K562 (cell line): Measurements from ENCODE around the gene SLC16A5. TPM values are rescaled to one million over a fixed set of nuclear protein-coding genes. Genes with fewer than 3 reads are reported as not detected.
A peak's percentile ranks its signal among the peaks of the same experiment; 100 is the strongest.

Source experiments
- CAMTA2 ChIP-seq: fragments of 250-450 bp; sonication (Bioruptor Pico); conservative IDR thresholded peaks from 2 replicates; pipeline ENCODE4 v1.5.1; 2022
- HBP1 ChIP-seq: fragments of 450-650 bp; formaldehyde crosslinking; IDR thresholded peaks from 2 replicates; pipeline ENCODE4 v1.4.0; 2022; ENCODE audit warnings: missing genetic modification characterization
- HMG20A ChIP-seq: fragments of 450-650 bp; formaldehyde crosslinking; conservative IDR thresholded peaks from 2 replicates; pipeline ENCODE4 v1.4.0; 2020; ENCODE audit warnings: mild to moderate bottlenecking, mixed read lengths
- MAZ ChIP-seq, 2 experiments: fragments of 450-650 bp in 1 of 2; sonication (generic) in 1 of 2; formaldehyde crosslinking; IDR thresholded peaks in 1 of 2; conservative IDR thresholded peaks in 1 of 2; 2 replicates each; pipeline versions ENCODE4 v1.4.0 to v1.5.0; 2020; ENCODE audit warnings: mild to moderate bottlenecking in 1 of 2, missing genetic modification reagents in 1 of 2
- MLLT1 ChIP-seq, 2 experiments: fragments of 450-650 bp; IDR thresholded peaks; 2 replicates each; pipeline ENCODE4 v1.6.1; 2016
- PHF21A ChIP-seq: fragments of 450-650 bp; IDR thresholded peaks from 2 replicates; pipeline ENCODE4 v1.6.1; 2017; ENCODE audit warnings: low read depth, borderline replicate concordance
- POLR2G ChIP-seq: fragments of 200-400 bp; formaldehyde crosslinking; IDR thresholded peaks from 2 replicates; pipeline ENCODE4 v1.6.1; 2017; ENCODE audit warnings: low read depth, mild to moderate bottlenecking, antibody characterized with exemption, low read length, moderate library complexity
- TCF3 ChIP-seq: sonication (generic); formaldehyde crosslinking; IDR thresholded peaks from 2 replicates; pipeline ENCODE4 v1.4.0; 2020; ENCODE audit warnings: mild to moderate bottlenecking, missing genetic modification reagents
- ZNF280A ChIP-seq: fragments of 450-650 bp; IDR thresholded peaks from 2 replicates; pipeline ENCODE4 v1.6.1; 2018; ENCODE audit warnings: mild to moderate bottlenecking, low read depth; ENCODE audit not compliant: partially characterized antibody
- ZNF407 ChIP-seq: fragments of 450-650 bp; IDR thresholded peaks from 2 replicates; pipeline ENCODE4 v1.6.1; 2016; ENCODE audit warnings: low read depth
- ZNF76 ChIP-seq: fragments of 250-450 bp; sonication (Bioruptor Pico); IDR thresholded peaks from 2 replicates; pipeline ENCODE4 v1.4.0; 2020; ENCODE audit warnings: mild to moderate bottlenecking, moderate library complexity, borderline replicate concordance
- polyA plus RNA-seq, 8 experiments: library from polyadenylated mRNA; depleted of rRNA in 4 of 8; stranded (reverse) in 5 of 8; unstranded in 3 of 8; fragments of >200 nt; fragmentation: Nextera tagmentation in 2 of 8; fragmentation: Illumina TruSeq in 1 of 8; extraction: Ambion mirVana in 2 of 8; extraction: Trizol in 1 of 8; gene quantifications; 2 replicates each; pipeline versions ENCODE4 v1.2.1 to v1.2.3, GENCODE V29; 2011 to 2014; ENCODE audit warnings: inconsistent platforms in 1 of 8, missing spikeins in 1 of 8
- total RNA-seq, 7 experiments: library from RNA; depleted of rRNA in 6 of 7; stranded (reverse); fragments of >200 nt in 6 of 7; fragmentation: Illumina TruSeq in 2 of 7; extraction: Trizol in 2 of 7; gene quantifications; 2 replicates each; pipeline versions ENCODE4 v1.2.1 to v1.2.3, GENCODE V29; 2011 to 2021; ENCODE audit warnings: low replicate concordance in 1 of 7

The SLC16A5 gene
- total and polyA plus RNA-seq, 9 of the 15 experiments (the other 6 are each of a cell fraction or from before 2014, with no cell fraction given) = 0.06 to 2.6 (median 0.91) TPM

GRCh38 chr17:75074532-75074931 lies 13.2 kb upstream of the SLC16A5 start (continued):
- TF ChIP-seq ZNF407 (no peak), MAZ (CRISPR knock-in tag; conservative IDR thresholded peaks at IDR 0.05 in 1 of 2, IDR thresholded peaks at IDR 0.05 in 1 of 2) (0 out of 4 replicates have a peak, but pooled peaks of 1 of the 2 experiments have one; percentile 37), CAMTA2 (CRISPR knock-in tag) (no peak), POLR2G (no peak), ZNF76 (CRISPR knock-in tag) (no peak), PHF21A (no peak), HMG20A (no peak), MLLT1 (IDR thresholded peaks at IDR 0.05) (no peak), HBP1 (CRISPR knock-in tag) (no peak), TCF3 (CRISPR knock-in tag) (peak; percentile 73), ZNF280A (no peak)
